Measurements from ENCODE around the gene GPR32. TPM values are rescaled to one million over a fixed set of nuclear protein-coding genes. Genes with fewer than 3 reads are reported as not detected.
A peak's percentile ranks its signal among the peaks of the same experiment; 100 is the strongest.
"Not testable (repeated sequence)": the region's sequence is repeated elsewhere in the genome, so short reads cannot be mapped to it uniquely, and the experiment has no call there.

GPR32 gene
- total RNA-seq (ENCODE audit: low replicate concordance) = not detected in 2 replicates

- H3K79me2 ChIP-seq (ENCODE audit: low read depth); H3K9me3 Mint-ChIP-seq; H3K27ac Mint-ChIP-seq; H3K27me3 ChIP-seq; H2AFZ ChIP-seq (replicated peaks); H3K9me3 ChIP-seq (ENCODE audit: low read depth); H3K36me3 Mint-ChIP-seq; H3K4me1 Mint-ChIP-seq; H3K27ac ChIP-seq; H3K4me3 ChIP-seq; H3K9ac ChIP-seq; DNase-seq (ENCODE audit: low spot score); H3K4me2 ChIP-seq; H3K4me1 ChIP-seq; H3F3A ChIP-seq (ENCODE audit: low read depth); H4K20me1 ChIP-seq (ENCODE audit: low read depth); H3K4me3 Mint-ChIP-seq; H3K36me3 ChIP-seq: not testable (repeated sequence)
- H3K27me3 Mint-ChIP-seq (ENCODE audit: insufficient read depth, low read depth) = peaks cover 11% of the 10 kb centered on the region
Measured at GRCh38 chr19:50770164-50770563, at the start of gene GPR32. Gene GPR32, plus strand, starts transcription at chr19:50770464. Its CDS starts 137 bp downstream, at chr19:50770601.

- H3K4me3 Mint-ChIP-seq = peak overlapping the region; percentile 83
- no peak for TF ChIP-seq EZH2 (IDR thresholded peaks at IDR 0.05)
- no peak for TF ChIP-seq CTCF (IDR thresholded peaks at IDR 0.05)
- no peak for TF ChIP-seq EZH2phosphoT487 (IDR thresholded peaks at IDR 0.05)
Measured at GRCh38 chr19:50720921-50721381, 49.3 kb upstream of the GPR32 start.

GRCh38 chr19:50721441-50722137 is 48.7 kb upstream of the GPR32 start:
- Histone ChIP-seq H3K27ac (no peak overlapping the region), H3F3A (ENCODE audit: low read depth) (peaks cover 14% of the 10 kb centered on the region), H4K20me1 (ENCODE audit: low read depth) (peaks cover 15% of the 10 kb centered on the region), H3K9me3 (ENCODE audit: low read depth) (no peaks in the 10 kb centered on the region), H3K27me3 (peaks cover 98% of the 10 kb centered on the region), H3K79me2 (ENCODE audit: low read depth) (no peaks in the 10 kb centered on the region), H3K4me2 (no peak overlapping the region), H2AFZ (replicated peaks) (no peak overlapping the region), H3K36me3 (no peaks in the 10 kb centered on the region), H3K9ac (no peak overlapping the region), H3K4me3 (no peak overlapping the region), H3K4me1 (peaks cover 7% of the 10 kb centered on the region)
- H3K27ac Mint-ChIP-seq = no peak overlapping the region
- H3K4me1 Mint-ChIP-seq = peaks cover 40% of the 10 kb centered on the region
- H3K27me3 Mint-ChIP-seq (ENCODE audit: insufficient read depth, low read depth) = peaks cover 25% of the 10 kb centered on the region
- H3K36me3 Mint-ChIP-seq = no peaks in the 10 kb centered on the region
- no peak for TF ChIP-seq CTCF (IDR thresholded peaks at IDR 0.05)
- TF ChIP-seq EZH2 (IDR thresholded peaks at IDR 0.05) = no peak
- no peak for TF ChIP-seq EZH2phosphoT487 (IDR thresholded peaks at IDR 0.05)
- no peak for DNase-seq (ENCODE audit: low spot score)
- H3K4me3 Mint-ChIP-seq = peak overlapping the region; percentile 38
- H3K9me3 Mint-ChIP-seq = no peaks in the 10 kb centered on the region

More at GRCh38 chr19:50720921-50721381, 49.3 kb upstream of the GPR32 start:
- Histone ChIP-seq H3K4me1 (peaks cover 7% of the 10 kb centered on the region), H3F3A (ENCODE audit: low read depth) (peaks cover 14% of the 10 kb centered on the region), H3K9ac (no peak overlapping the region), H3K9me3 (ENCODE audit: low read depth) (no peaks in the 10 kb centered on the region), H2AFZ (replicated peaks) (no peak overlapping the region), H3K4me2 (no peak overlapping the region), H3K27me3 (peaks cover 100% of the 10 kb centered on the region), H3K27ac (no peak overlapping the region), H3K79me2 (ENCODE audit: low read depth) (no peaks in the 10 kb centered on the region), H4K20me1 (ENCODE audit: low read depth) (peaks cover 15% of the 10 kb centered on the region), H3K36me3 (no peaks in the 10 kb centered on the region), H3K4me3 (no peak overlapping the region)
- peak; percentile 38 for DNase-seq (ENCODE audit: low spot score)
- H3K36me3 Mint-ChIP-seq = peaks cover 4% of the 10 kb centered on the region
- peaks cover 28% of the 10 kb centered on the region for H3K27me3 Mint-ChIP-seq (ENCODE audit: insufficient read depth, low read depth)
- no peaks in the 10 kb centered on the region for H3K9me3 Mint-ChIP-seq
- H3K4me1 Mint-ChIP-seq = peaks cover 36% of the 10 kb centered on the region
- H3K27ac Mint-ChIP-seq = no peak overlapping the region

All from neural progenitor cell (in vitro differentiated cells).